Heart left ventricle (tissue), 16 donors: ENCODE results near the gene VPS26B. TPM values are rescaled to one million over a fixed set of nuclear protein-coding genes. Genes with fewer than 3 reads are reported as not detected.

Source experiments
- ATAC-seq, 4 donors: fragments of 200-7000 bp; cut with Tn5 transposase; one replicate each; pipeline ENCODE4 v1.9.1; 2020 to 2022; ENCODE audit warnings: moderate library complexity in 4 of 4, mild to moderate bottlenecking in 3 of 4, moderate number of reproducible peaks in 1 of 4
- DNase-seq, 5 donors: peaks; one replicate each; pipeline ENCODE4 v3.0.0-alpha.2; 2020
- H3K27ac ChIP-seq, 12 donors: fragments of 200-600 bp; sonication (generic) in 4 of 12; one replicate each; pipeline versions ENCODE4 v1.5.0 to v1.8.0; 2016 to 2022; ENCODE audit warnings: mild to moderate bottlenecking in 2 of 12
- H3K27me3 ChIP-seq, 9 donors: fragments of 200-600 bp; sonication (generic) in 2 of 9; one replicate each; pipeline versions ENCODE4 v1.5.1 to v1.8.0; 2016 to 2022; ENCODE audit warnings: mild to moderate bottlenecking in 3 of 9
- H3K36me3 ChIP-seq, 9 donors: fragments of 200-600 bp; sonication (generic) in 2 of 9; one replicate each; pipeline versions ENCODE4 v1.5.0 to v1.8.0; 2018 to 2022; ENCODE audit warnings: mild to moderate bottlenecking in 2 of 9
- H3K4me1 ChIP-seq, 12 donors: fragments of 200-600 bp; sonication (generic) in 4 of 12; one replicate each; pipeline versions ENCODE4 v1.5.0 to v1.8.0; 2016 to 2022; ENCODE audit warnings: mild to moderate bottlenecking in 3 of 12
- H3K4me3 ChIP-seq, 12 donors: fragments of 200-600 bp; sonication (generic) in 4 of 12; one replicate each; pipeline versions ENCODE4 v1.5.0 to v1.8.0; 2017 to 2022; ENCODE audit warnings: mild to moderate bottlenecking in 9 of 12, moderate library complexity in 4 of 12
- H3K9me3 ChIP-seq, 12 donors: fragments of 200-600 bp; sonication (generic) in 4 of 12; one replicate each; pipeline versions ENCODE4 v1.5.0 to v1.8.0; 2016 to 2022; ENCODE audit warnings: mild to moderate bottlenecking in 1 of 12
- CTCF ChIP-seq, 12 donors: fragments of 200-600 bp; sonication (generic) in 4 of 12; IDR thresholded peaks; one replicate each; pipeline versions ENCODE4 v1.5.0 to v1.8.0; 2018 to 2022; ENCODE audit warnings: antibody characterized with exemption in 12 of 12, mild to moderate bottlenecking in 5 of 12
- POLR2A ChIP-seq, 2 donors: fragments of 450-650 bp; IDR thresholded peaks; one replicate each; pipeline ENCODE4 v1.6.1; 2017; ENCODE audit warnings: antibody characterized with exemption in 2 of 2, mild to moderate bottlenecking in 2 of 2, moderate library complexity in 2 of 2
- WGBS, 4 donors: extraction: QIAGEN DNeasy Blood & Tissue Kit in 2 of 4; methylation state at CpG; one replicate each; pipeline versions ENCODE4 v1.1.5 to v1.1.7; 2013 to 2018; 5-methylcytosine and 5-hydroxymethylcytosine counted together
- intact Hi-C, 10 donors: fragments of 100-400 bp; cut with DNase I; formaldehyde crosslinking; loops; one replicate each; pipeline versions ENCODE4 v1.11.1 to v1.14.2; 2022
- polyA plus RNA-seq, 2 donors: library from polyadenylated mRNA; stranded (reverse); fragments of 200-250 nt; gene quantifications; one replicate each; pipeline ENCODE4 v1.2.3, GENCODE V29; 2013
- total RNA-seq, 9 donors: library from RNA; depleted of rRNA in 2 of 9; stranded (reverse); fragments of >200 nt in 2 of 9; fragmentation: NEBNext Ultra II Directional in 3 of 9; extraction: Animal tissue kit (Norgen Biotek cat#: 25700) in 3 of 9; gene quantifications; one replicate each; pipeline versions ENCODE4 v1.1.0 to v1.2.4, GENCODE V29; 2016 to 2023
- donor health status: ischemic (EF 13 %, LVEDD 7.1; RV severe dilation, severe dysfunction).
- donor health status: healthy with polysubstance abuse.
- donor health status: DM: no; HTN: yes; CAD: no.
- donor health status: DM: no; HTN: no; CAD: no.
- donor health status: ischemic (EF 25% LVEDD 6.9; RV normal size, moderate dysfunction).
- donor health status: ischemic (EF 25% LVEDD 5.7; RV mildly dilated, moderate dysfunction).
- donor health status: healthy.
- donor health status: DM: yes; HTN: yes; CAD: no.
- donor health status: ischemic (EF 35%, LVEDD 5.7; RV mildly dilated, moderate dysfunction).
- donor health status: nonischemic (EF 11% LVEDD 7.7; RV severe dilation, severe dysfunction).
- donor health status: DM: yes; HTN: yes; CAD: no.
- donor health status: PGD.
- donor health status: ischemic (EF 29% LVEDD 5.4; RV normal size, mild dysfunction).
- donor health status: nonischemic (EF 23%, LVEDD 6.1; RV moderate dilation, normal function).

The VPS26B gene
- total and polyA plus RNA-seq, 11 donors: 19.6 to 49.6 (median 37.7) TPM

GRCh38 chr11:134237557-134237922, 13.1 kb downstream of the VPS26B start:
- DNase-seq (no peak), ATAC-seq (no peak)
- Histone ChIP-seq H3K4me1 (peaks cover 0 to 21% (median 8%) of the 10 kb centered on the region in 12 donors), H3K27me3 (no peaks in the 10 kb centered on the region), H3K36me3 (peaks cover 0 to 76% (median 59%) of the 10 kb centered on the region in 9 donors), H3K27ac (no peak overlapping the region), H3K4me3 (no peak overlapping the region), H3K9me3 (no peaks in the 10 kb centered on the region)
- TF ChIP-seq CTCF (IDR thresholded peaks at IDR 0.05): no peak
- TF ChIP-seq POLR2A (IDR thresholded peaks at IDR 0.05): no peak
- 80 to 88% (median 83%) methylated on average over 11 of the region's 11 CpGs for WGBS, 4 donors
- intact Hi-C loops: no loop called here

GRCh38 chr11:134238956-134239355, 14.5 kb downstream of the VPS26B start:
- ATAC-seq (no peak), DNase-seq (no peak)
- Histone ChIP-seq H3K4me1 (peaks cover 0 to 16% (median 3%) of the 10 kb centered on the region in 12 donors), H3K27me3 (no peaks in the 10 kb centered on the region), H3K4me3 (no peak overlapping the region), H3K9me3 (no peaks in the 10 kb centered on the region), H3K27ac (no peak overlapping the region), H3K36me3 (peaks cover 0 to 90% (median 73%) of the 10 kb centered on the region in 9 donors)
- no peak for TF ChIP-seq POLR2A (IDR thresholded peaks at IDR 0.05)
- TF ChIP-seq CTCF (IDR thresholded peaks at IDR 0.05): no peak
- 95 to 97% (median 95%) methylated on average over 5 of the region's 5 CpGs for WGBS, 4 donors
- intact Hi-C loops: no loop called here

- Histone ChIP-seq H3K36me3 (peaks cover 0 to 95% (median 77%) of the 10 kb centered on the region in 9 donors), H3K27me3 (no peaks in the 10 kb centered on the region), H3K4me3 (no peak overlapping the region), H3K9me3 (no peaks in the 10 kb centered on the region), H3K4me1 (peaks cover 0 to 3% (median 0%) of the 10 kb centered on the region in 12 donors), H3K27ac (no peak overlapping the region)
- TF ChIP-seq POLR2A (IDR thresholded peaks at IDR 0.05): no peak
- TF ChIP-seq CTCF (IDR thresholded peaks at IDR 0.05): no peak
- ATAC-seq (no peak), DNase-seq (no peak)
- 63 to 86% (median 72%) methylated on average over 6 of the region's 6 CpGs for WGBS, 4 donors
- intact Hi-C loops: no loop called here
Measured at GRCh38 chr11:134240592-134240991, 16.1 kb downstream of the VPS26B start.

- Histone ChIP-seq H3K4me3 (no peak overlapping the region), H3K36me3 (peaks cover 0 to 97% (median 87%) of the 10 kb centered on the region in 9 donors), H3K4me1 (no peaks in the 10 kb centered on the region), H3K27me3 (no peaks in the 10 kb centered on the region), H3K9me3 (no peaks in the 10 kb centered on the region), H3K27ac (no peak overlapping the region)
- no peak for TF ChIP-seq CTCF (IDR thresholded peaks at IDR 0.05)
- TF ChIP-seq POLR2A (IDR thresholded peaks at IDR 0.05): no peak
- 82 to 92% (median 88%) methylated on average over 9 of the region's 9 CpGs for WGBS, 4 donors
- no peak for DNase-seq
- intact Hi-C loops: no loop called here
- ATAC-seq: no peak
Measured at GRCh38 chr11:134242376-134242775, 17.9 kb downstream of the VPS26B start.
